Measurements from ENCODE around the gene EYS. TPM values are rescaled to one million over a fixed set of nuclear protein-coding genes. Genes with fewer than 3 reads are reported as not detected.

The EYS gene
- total and polyA plus RNA-seq, 9 of the 15 experiments (the other 6 are each of a cell fraction or from before 2014, with no cell fraction given), result 0.03 to 0.36 (median 0.10) TPM; not detected in 2

- no peak for ATAC-seq
- BruUV-seq (replicated peaks), result no TSS peak
- Histone ChIP-seq H4K20me1 (replicated peaks; ENCODE audit: control insufficient read depth, insufficient read depth, low read length) (no peaks in the 10 kb centered on the region), H3K27me3 (ENCODE audit: control insufficient read depth in 2 of 2, insufficient read depth in 2 of 2, low read length in 2 of 2) (no peaks in the 10 kb centered on the region), H3K79me2 (ENCODE audit: control insufficient read depth, insufficient read depth, low read length) (no peaks in the 10 kb centered on the region), H3K4me3 (no peak overlapping the region), H3K36me3 (ENCODE audit: control insufficient read depth, insufficient read depth, low read length) (no peaks in the 10 kb centered on the region), H3K27ac (ENCODE audit: extremely low read depth, low read depth, low read length) (no peak overlapping the region), H3K9me1 (ENCODE audit: control insufficient read depth, insufficient read depth, low read length) (no peaks in the 10 kb centered on the region), H3K9ac (ENCODE audit: insufficient read depth in 1 of 2, low read depth in 2 of 2, low read length in 2 of 2) (no peak overlapping the region), H3K4me1 (replicated peaks in 1 of 2; ENCODE audit: control insufficient read depth in 2 of 2, insufficient read depth in 2 of 2, low read length in 2 of 2) (no peaks in the 10 kb centered on the region), H3K4me2 (ENCODE audit: insufficient read depth, low read length) (no peak overlapping the region), H3K9me3 (replicated peaks; ENCODE audit: control insufficient read depth, insufficient read depth, low read depth, low read length) (no peaks in the 10 kb centered on the region), H2AFZ (ENCODE audit: low read depth, low read length) (no peak overlapping the region)
- WGBS (ENCODE audit: insufficient coverage, low coverage, missing lambda C conversion rate), result 0% methylated on average over 3 of the region's 3 CpGs
- in situ Hi-C loops (cut with MboI) (no loop called here), intact Hi-C loops (cut with micrococcal nuclease) (no loop called here)
- ChIA-PET POLR2A (no interaction called here), CTCF (ENCODE audit: low intra/inter-chr PET ratio) (no interaction called here)
- no peak for DNase-seq (ENCODE audit: extremely low read depth in 1 of 4, low spot score in 3 of 4)
- FAIRE-seq, result no peak
- TF ChIP-seq ZNF41 (CRISPR knock-in tag; conservative IDR thresholded peaks at IDR 0.05) (no peak), POLR2A (conservative IDR thresholded peaks at IDR 0.05) (no peak), ZC3H4 (CRISPR knock-in tag; IDR thresholded peaks at IDR 0.05; ENCODE audit: borderline replicate concordance) (no peak), ZBTB7A (IDR thresholded peaks at IDR 0.05; ENCODE audit: borderline replicate concordance, control insufficient read depth, low read depth, low read length) (no peak), KLF1 (tag; IDR thresholded peaks at IDR 0.05) (no peak), ZNF3 (CRISPR knock-in tag; IDR thresholded peaks at IDR 0.05) (no peak), ADNP (tag; IDR thresholded peaks at IDR 0.05) (no peak), MXD1 (CRISPR knock-in tag; IDR thresholded peaks at IDR 0.05; ENCODE audit: borderline replicate concordance, poor library complexity, severe bottlenecking) (no peak), NCOA1 (IDR thresholded peaks at IDR 0.05; ENCODE audit: low read depth) (no peak), ZNF263 (CRISPR knock-in tag; IDR thresholded peaks at IDR 0.05; ENCODE audit: borderline replicate concordance) (no peak)
Measured at GRCh38 chr6:63790334-63790733, 1916.7 kb downstream of the EYS start.
